NOMO-1 treated with dmso at 0.1 percent for 144 hours (cell line): ENCODE data around the gene HTR2B.
"Not testable (repeated sequence)": the region's sequence is repeated elsewhere in the genome, so short reads cannot be mapped to it uniquely, and the experiment has no call there.

Experiments used
- DNase-seq: peaks from one replicate; lab custom pipeline; 2025; ENCODE audit not compliant: unreplicated experiment; lab: John Stamatoyannopoulos, UW

The HTR2B gene

DNA sequence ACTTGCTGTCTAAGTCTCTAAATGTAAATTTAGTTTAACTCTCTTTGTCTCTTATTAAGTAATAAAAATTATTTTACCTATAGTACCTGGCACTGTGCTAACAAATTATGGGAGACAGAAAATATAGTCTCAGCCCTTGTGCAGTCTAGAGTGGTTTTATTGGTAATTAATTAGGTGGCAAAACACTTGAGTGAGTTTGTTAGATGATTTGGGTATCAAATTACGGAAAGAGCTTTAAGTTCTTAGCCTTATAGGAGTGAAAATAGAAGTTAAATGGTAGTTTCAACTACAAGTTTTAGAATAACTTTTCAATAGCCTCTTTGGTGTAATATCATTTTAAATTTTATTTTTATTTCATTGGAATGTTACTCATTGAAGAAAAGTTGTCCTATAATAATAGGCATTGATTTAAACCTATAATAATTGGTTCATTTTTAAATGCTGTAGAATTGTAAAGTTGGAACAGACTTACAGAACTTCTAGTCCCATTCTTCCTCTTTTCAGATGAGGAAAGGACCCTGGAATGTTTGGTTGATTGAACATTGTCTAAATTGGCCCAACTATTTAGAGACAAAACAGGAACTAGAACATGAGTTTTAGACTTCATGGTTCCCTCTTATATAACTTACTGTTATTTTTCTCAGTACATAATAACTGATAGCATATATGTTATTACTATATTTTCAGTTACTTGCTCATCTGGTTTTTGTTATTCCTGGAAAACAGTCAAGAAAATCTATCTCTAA is 10.2 kb upstream of the HTR2B start:
- no peak for DNase-seq

DNA sequence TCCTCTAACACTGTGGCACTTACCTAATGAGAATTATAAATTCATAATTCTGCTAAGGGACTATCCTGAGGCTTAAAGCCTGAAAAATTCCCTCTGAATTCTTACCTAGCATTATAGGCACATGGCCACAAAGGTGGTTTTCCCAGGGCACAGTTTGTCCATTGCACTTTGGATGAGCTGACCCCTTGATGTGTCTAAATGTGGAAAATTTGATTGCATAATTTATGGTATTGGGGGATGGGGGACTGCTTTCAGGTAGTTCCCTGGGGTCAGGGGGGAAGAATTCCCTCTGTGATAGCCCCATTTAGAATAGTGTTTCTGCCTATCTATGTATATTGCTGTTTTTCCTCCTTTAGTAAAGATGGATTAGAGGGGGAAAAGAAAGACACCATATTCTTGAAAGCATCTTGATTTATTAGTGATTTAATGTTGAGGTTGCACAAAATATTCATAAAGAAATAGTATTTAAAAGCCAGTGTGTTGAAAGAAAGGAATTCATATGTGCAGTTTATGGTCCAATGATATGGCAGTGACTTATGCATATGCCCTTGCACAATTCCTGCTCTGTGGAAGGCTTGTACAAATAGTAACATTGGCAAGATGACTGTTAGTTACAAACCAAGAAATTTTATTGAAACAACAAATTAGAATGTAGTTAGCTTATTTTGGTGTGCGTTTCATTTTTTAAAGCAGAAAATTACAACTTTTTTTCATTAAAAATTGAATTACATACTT is 8.7 kb upstream of the HTR2B start:
- no peak for DNase-seq

DNA sequence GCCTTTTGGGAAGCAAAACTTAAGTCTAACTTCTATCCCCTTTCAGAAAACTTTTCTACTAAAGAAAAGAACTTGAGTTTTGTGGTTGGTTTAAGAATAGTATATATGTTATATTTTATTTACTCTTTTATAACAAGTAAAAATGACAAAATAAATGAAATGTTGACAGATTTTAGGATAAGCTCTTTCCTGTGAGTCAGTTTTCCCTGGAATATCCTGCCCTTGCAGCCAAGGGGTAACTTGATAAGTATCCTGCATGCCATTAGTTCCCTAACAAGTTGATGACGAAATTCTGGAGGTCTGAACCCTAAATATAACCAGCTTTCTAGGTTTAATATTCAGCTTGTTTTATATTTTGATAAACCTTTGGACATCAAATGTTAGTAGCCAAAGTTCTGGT is 7.3 kb upstream of the HTR2B start:
- DNase-seq = no peak

DNA sequence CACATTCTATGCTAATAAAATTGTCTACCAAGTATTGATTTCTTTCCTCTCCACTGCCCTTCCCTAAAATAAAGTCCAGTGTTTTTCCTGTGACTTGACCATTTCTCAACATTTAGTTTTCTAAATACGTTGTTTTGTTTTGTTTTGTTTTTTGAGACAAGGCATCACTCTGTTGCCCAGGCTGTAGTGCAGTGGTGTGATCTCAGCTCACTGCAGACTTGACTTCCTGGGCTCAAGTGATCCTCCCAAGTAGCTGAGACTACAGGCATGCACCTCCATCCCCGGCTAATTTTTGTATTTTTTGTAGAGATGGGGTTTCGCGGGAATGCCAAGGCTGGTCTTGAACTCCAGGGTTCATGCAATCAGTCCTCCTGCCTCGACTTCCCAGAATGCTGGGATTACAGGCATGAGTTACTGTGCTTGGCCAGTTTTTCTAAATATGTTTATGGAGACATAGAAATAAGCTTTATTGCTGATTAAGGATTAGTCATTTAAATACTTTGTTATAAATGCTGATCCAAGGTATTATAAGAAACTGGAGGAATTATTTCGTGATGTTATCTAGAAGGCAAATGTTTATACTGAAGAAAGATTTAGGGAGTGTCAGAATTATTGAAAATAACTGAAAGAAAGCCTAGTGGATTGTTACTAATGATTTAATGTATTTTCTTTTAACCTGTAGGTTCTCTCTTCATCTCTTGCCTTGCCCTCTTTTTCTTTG is 5.7 kb upstream of the HTR2B start:
- no peak for DNase-seq

DNA sequence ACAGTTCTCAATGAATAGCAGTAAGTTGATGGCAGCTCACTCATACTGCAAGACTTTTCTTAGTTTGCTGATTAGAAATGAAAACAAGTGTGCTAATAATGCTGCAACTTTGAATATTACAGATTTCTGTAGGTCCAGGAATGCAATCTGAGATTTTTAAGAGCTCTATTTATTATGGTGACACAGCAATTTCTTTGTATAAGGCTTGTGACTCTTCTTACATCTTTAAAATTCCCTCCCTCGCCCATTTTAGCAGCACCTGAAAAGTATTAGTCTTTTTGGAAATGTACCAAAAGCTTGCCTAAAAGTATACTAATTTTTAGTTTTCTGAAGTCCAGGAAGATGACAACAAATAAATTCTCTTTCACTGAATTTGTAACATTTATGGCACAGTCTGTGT is 4.4 kb upstream of the HTR2B start:
- no peak for DNase-seq

DNA sequence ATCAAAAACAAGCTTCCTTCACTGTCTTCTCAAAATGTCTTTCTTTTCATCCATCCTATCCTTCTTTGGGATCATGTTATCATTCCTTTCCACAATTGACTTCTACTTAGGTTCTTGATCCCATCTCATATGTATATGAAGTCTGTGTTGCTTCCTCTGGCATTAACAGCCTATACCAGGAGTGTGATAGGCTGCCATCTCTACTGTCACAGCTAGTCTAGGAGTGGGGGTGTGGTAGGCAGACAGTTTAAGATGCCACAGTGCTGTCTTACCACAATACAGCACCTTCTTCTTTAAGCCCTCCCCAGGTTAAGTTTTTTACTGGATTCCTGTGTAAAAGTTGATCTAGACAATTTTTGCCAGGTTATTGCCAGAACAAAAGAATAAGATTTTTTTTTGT is 3.7 kb upstream of the HTR2B start:
- no peak for DNase-seq

DNA sequence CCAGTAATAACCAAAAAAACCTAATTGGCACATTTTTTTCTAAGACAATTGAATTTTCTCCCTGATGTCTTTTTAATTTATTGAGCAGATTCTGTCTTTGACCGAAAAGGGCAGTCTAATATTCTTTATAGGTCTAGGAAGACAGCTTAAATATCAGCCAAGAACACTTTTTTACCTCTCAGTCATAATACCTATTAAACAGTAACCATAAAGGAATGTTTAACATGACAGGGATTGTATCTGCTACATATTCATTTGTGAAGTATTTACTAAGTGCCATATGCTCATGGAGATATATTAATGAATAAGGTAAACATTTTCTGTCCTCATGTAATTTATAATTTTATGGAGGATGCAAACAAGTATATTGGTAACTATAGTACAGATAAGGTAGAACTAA is 3.1 kb upstream of the HTR2B start:
- no peak for DNase-seq

DNA sequence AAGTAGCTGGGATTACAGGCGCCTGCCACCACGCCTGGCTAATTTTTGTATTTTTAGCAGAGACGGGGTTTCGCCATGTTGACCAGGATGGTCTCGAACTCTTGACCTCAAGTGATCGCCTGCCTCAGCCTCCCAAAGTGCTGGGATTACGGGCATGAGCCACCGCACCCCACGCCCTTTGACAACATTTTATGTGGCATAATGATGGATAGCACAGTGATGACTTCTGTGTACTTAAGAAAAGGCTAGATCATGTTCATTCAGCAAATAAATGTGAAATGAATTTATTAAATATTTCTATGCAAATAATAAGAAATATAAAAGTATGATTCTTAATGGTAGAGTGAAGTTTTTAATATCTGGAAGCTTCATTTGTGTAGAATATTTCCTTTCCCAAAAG is 2.6 kb upstream of the HTR2B start:
- DNase-seq = no peak

DNA sequence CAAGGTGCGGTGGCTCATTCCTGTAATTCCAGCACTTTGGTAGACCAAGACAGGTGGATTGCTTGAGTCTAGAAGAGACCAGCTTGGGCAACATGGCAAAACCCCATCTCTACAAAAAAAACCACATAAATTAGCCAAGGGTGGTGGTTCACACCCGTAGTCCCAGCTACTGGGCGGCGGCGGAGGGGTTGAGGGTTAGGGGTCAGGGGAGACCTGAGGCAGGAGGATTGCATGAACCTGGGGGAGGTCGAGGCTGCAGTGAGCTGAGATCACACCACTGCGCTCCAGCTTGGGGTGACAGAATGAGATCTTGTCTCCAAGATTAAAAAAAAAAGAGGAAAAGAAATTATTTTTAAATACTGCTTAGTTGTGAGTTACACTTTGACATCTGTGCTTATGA is 1.3 kb upstream of the HTR2B start:
- DNase-seq = no peak

DNA sequence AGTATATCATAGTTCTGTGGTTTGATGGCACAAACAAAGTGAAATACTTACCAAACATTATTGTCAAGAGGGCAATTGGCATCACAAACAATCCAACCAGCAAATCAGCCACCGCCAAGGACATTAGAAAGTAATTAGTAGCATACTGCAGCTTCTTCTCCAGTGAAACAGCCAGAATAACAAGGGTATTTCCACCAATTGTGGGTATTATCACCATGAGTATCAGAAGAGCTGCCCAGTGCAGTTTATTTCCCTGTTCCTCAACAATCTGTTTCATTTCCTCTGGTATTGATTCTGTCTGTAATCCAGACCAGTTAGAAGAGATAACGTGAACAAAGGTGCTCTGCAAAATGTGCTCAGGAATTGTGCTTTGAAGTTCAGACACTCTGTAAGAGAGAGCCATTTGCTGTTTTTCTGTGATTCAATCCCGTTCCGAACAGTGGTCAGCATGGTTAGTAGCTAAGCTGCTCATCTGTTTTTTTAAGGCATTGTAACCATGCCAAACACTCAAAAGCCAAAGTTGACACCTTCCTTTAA is 1.4 kb downstream of the HTR2B start:
- DNase-seq = no peak

DNA sequence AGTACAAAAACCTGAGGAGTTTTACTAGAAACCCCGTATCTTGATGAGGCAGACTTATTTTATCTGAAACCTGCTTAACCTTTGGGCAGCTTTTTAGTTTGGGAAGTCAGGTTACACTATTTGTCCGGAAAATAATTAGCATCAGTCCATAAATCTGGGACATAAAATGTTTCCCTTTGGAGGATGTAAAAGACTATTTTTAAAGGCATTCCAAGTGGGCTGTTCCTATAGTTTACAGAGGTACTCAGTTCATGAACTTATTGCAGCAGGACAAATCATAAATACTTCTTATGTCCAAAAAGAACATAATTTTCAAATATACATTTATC is 6.3 kb downstream of the HTR2B start:
- no peak for DNase-seq

DNA sequence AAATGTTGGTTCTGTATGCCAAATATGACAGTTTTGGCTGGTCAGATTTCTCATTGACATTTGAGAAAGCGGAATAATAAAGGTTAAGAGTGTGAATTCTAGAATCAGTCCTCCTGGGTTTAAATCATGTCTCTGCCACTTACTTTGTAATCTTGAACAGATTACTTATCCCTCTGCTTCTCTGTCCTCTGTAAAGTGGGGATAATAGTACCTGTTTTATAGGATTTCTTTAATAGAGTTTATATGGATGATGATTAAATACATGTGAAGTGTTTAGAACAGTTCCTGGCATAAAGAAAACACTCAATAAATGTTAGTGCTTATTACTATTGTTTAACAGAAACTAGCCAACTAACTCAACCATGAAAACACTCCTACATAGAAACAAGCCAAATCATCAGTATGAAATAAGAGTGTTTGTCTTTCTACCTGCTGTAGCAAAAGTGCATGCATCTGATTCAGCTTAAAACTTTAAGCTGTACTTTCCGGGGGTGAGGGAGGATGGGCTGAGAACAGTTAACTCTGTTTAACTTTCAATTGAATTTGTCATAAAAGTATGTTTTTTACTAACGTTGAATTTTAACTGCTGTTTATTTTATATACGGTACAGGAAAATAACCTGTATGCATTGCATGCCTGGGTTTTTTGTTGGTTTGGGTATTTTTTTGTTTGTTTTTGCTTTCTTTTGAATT is 6.8 kb downstream of the HTR2B start:
- DNase-seq = no peak

DNA sequence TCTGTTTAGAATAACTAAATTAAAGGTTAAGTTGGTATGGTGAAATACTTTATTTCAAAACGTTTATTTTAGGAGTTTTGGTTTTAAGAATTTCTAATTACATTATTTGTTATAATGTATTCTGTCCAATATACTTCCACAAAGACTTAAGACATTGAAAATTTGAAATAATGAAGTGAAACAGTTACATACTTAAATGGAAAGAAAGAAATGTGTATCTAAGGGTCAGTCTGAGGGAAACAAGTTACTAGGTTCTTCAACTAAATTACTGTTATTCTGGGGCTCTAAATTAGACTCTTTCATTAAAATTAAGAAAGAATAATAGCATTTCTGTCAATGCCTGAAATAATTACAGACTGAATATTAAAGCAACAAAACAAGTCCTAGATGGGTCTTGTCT is 7.7 kb downstream of the HTR2B start:
- DNase-seq = no peak

DNA sequence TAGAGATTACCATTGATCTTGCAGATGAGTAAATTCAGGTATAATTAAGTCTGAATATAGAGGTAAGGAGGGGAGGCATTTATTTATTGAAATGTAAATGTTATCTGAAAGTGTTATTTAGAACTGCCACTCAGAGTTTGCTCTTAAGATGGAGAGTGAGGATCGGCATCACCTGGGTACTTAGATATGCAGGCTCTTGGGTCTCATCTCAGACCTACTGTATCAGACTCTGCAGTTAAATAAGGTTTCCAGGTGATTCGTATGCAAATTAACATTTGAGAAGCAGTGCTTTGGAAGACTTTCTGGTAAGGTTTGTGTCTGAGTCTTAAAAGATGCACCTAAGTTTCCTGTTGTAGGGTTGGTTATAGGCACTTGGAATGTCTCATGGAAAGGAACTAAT is 9.2 kb downstream of the HTR2B start:
- DNase-seq = no peak

DNA sequence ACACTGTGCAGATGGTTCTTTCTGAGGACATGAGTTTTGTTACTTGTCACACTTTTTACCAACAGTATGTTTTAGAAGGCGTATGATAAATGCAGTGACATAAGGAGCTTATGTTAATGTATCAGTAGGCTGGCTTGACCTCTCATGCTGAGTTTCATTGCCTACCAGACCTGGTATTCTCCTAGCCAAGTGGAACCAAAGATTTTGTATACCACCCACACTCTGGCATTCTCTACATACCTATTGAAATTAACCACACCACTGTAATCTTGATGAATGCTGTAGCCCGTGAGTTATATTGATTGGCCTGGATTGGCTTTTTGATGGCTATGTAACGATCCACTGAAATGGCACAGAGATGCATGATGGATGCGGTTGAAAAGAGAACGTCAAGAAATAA is 11.4 kb downstream of the HTR2B start:
- DNase-seq = no peak

DNA sequence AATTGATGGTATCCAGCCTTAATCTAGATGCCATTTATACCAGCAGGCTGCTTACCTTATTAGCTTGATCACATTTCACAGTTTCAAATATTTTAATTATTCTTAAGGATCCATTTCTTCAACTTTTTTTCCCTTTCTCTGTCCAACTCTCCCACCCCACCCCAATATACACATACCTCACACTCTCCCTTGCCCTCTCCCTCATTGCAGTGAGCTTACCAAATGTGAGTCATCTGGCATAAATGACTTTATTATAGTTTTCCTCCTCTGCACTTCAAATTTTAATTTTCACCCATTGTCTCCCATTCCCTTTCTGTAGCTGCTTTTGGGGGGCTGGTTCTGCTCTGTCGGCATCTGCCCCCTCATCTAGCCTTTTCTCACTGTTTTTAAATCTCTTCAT is 12.9 kb downstream of the HTR2B start:
- no peak for DNase-seq

DNA sequence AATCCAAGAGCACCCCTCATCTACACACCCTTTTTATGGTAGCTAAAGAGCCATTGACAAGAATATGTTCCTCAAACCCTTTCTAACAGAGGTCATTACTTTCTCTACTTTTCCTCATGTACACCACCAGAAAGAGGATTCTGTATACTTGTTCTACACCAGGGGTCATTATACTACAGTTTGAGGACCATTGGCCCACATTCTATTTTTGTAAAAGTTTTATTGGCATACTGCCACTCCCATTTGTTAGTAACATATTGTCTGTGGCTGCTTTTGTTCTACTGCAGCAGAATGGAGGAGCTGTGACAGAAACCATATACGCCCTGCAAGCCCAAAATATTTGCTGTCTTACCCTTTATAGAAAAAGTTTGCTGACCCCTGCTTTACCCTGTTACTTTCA is 14.3 kb downstream of the HTR2B start:
- no peak for DNase-seq

DNA sequence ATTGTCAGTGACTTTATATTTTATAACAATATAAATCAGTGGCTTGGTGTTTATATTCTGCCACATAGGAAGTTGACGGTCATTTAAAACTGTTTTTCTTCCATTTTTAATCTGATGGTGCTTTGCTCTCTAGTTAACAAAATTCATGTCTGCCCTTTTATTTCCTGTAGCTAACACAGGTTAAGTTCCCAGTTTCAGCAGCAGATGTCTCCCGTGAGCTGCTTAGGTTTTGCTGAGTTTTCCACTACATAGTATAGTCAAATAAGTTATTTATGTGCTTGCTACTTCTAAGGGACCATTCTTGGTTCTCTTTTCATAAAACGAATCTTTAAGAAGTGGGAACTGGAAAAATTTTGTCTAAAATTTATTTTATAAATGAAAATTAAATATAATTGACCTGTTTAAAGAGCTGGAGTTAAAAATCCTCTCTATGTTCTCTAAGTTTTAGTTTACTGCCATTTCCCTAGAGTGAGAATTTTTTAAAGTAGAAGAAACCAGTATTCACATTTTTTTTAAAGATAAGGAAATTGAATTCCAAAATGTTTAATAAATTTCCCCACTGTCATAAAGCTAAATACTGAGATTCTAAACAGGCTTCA is 20.6 kb downstream of the HTR2B start:
- DNase-seq = peak; percentile 30

DNA sequence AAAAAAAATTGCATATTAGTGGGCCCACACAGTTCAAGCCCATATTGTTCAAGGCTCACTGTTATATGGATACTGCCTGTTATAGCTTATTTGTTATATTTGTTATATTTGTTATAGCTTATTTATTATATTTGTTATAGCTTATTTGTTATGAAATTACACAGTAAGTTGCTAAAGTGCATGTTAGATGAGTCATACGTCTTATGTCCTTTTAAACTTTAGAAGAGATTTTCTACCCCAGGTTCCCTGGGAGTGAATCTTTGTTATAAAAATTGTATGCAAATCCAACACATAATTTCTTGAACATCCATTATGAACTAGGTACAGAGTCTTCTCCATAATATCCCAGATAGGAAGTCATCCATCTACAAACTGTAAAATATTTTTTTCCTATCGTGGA is 22.1 kb downstream of the HTR2B start:
- no peak for DNase-seq

DNA sequence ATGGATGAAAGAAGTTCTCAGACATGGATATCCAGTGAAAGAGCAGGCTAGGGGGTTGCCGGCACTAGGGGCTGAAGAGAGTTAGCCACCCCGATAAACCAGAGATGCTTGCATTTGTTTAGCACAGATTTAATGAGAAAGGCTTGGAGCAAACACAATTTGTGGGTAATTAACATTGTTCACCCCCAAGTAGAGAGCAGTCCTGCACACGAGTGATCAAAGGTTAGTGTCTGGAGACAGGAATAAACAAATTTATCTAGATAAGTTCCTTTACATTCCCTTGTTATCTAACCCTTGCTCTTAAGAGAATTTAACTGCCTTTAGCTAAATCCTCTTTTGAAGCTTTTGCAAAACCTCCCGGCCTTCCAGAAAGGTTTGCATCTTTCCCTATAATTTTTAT is 23.9 kb downstream of the HTR2B start:
- DNase-seq = no peak

DNA sequence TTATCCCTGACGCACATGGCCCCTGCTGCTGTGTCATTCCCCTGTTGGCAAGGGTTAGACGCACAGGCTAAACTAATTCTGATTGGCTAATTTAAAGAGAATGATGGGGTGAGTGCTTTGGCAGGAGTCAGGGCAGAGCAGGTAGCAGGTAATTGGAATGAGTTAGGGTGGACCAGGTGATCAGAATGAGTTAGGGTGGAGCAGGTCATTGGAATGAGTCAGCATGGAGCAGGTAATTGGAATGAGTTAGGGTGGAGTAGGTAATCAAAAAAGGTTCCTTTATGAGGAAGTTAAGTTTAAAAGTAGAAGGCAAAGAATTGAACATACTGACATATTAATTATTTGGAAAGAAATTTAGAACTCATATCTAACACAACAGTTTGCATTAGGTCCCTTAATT is 24.5 kb downstream of the HTR2B start:
- DNase-seq = not testable (repeated sequence)
